Effector CD4-positive, alpha-beta T cell (primary cell): Measurements from ENCODE around the gene KCNAB2.

ENCODE experiments used
- DNase-seq: peaks from one replicate; pipeline ENCODE4 v3.0.0-alpha.2; 2020
- total RNA-seq: gene quantifications from one replicate; lab custom pipeline; 2026; lab: John Stamatoyannopoulos, UW

Gene KCNAB2
- 257 reads per million, percentile 94 among the genes with 10 or more reads in this experiment for total RNA-seq

- DNase-seq = no peak
These were observed at the start of gene KCNAB2 for GRCh38 chr1:6045561-6045960. Gene KCNAB2, plus strand, starts transcription at chr1:6045888. Its CDS starts 5,649 bp downstream, at chr1:6051537.

GRCh38 chr1:5996641-5997270, 48.9 kb upstream of the KCNAB2 start:
- DNase-seq = no peak

GRCh38 chr1:5997316-5997715, 48.4 kb upstream of the KCNAB2 start:
- no peak for DNase-seq

- no peak for DNase-seq
These were observed 47.4 kb upstream of the KCNAB2 start for GRCh38 chr1:5998051-5998905.

- no peak for DNase-seq
These were observed 46.8 kb upstream of the KCNAB2 start for GRCh38 chr1:5998906-5999301.

GRCh38 chr1:5999711-6000443, 45.8 kb upstream of the KCNAB2 start:
- no peak for DNase-seq

- DNase-seq = no peak
These were observed 45.0 kb upstream of the KCNAB2 start for GRCh38 chr1:6000444-6001288.

GRCh38 chr1:6001992-6002576, 43.6 kb upstream of the KCNAB2 start:
- no peak for DNase-seq

GRCh38 chr1:6002714-6003501, 42.8 kb upstream of the KCNAB2 start:
- no peak for DNase-seq

GRCh38 chr1:6003568-6004411, 41.9 kb upstream of the KCNAB2 start:
- DNase-seq = peak; percentile 28

GRCh38 chr1:6004412-6005123, 41.1 kb upstream of the KCNAB2 start:
- no peak for DNase-seq

- no peak for DNase-seq
These were observed 40.3 kb upstream of the KCNAB2 start for GRCh38 chr1:6005276-6005917.

GRCh38 chr1:6006882-6007281, 38.8 kb upstream of the KCNAB2 start:
- DNase-seq = no peak

GRCh38 chr1:6007318-6008083, 38.2 kb upstream of the KCNAB2 start:
- no peak for DNase-seq

- DNase-seq = no peak
These were observed 37.6 kb upstream of the KCNAB2 start for GRCh38 chr1:6008084-6008415.

- DNase-seq = no peak
These were observed 37.0 kb upstream of the KCNAB2 start for GRCh38 chr1:6008696-6009095.

GRCh38 chr1:6009120-6010040, 36.3 kb upstream of the KCNAB2 start:
- no peak for DNase-seq
